ENCODE results near the gene DNASE2B.

DNA sequence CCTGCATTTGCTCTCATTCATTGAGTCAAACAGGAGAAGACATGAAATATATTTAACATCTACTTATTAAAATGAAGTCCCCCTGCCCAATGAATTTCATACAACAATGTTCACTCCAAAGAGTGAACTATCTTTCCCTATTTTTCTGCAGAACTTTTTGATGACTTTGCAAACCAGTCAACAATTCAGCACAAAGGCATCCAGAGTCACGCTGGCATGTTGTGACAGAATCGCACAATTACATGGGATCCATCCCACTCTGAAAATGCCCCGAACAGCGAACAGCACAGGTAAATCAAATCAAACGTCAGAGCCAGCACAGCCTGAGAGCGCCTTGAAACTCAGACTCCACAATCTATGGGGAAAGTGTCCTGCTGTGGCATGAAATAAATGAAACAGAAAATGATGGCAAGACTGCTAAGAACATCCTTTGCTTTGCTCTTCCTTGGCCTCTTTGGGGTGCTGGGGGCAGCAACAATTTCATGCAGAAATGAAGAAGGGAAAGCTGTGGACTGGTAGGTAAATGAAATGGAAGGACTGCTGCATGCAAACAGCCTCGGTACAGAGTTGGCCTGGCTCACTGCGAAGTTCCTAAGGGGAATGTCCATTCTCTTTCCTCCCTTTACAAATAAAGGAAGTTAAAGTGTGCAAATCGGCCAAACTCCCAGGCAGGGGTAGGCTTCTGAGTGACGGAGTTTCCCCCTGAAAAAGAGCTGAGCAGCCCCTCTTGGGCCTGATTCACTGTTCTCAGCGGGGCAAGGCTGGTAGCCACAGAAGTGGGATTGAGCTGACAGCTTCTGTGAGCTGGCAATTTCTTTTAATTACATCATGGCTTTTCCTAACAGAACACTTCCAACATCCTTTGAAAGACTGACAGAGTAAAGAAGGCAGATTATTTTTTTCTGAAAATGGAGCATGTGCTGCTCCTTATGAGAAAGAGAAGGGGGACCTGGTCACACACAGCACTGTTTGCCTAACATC, at the start of gene DNASE2B:
- TF ChIP-seq, protein P1, sequence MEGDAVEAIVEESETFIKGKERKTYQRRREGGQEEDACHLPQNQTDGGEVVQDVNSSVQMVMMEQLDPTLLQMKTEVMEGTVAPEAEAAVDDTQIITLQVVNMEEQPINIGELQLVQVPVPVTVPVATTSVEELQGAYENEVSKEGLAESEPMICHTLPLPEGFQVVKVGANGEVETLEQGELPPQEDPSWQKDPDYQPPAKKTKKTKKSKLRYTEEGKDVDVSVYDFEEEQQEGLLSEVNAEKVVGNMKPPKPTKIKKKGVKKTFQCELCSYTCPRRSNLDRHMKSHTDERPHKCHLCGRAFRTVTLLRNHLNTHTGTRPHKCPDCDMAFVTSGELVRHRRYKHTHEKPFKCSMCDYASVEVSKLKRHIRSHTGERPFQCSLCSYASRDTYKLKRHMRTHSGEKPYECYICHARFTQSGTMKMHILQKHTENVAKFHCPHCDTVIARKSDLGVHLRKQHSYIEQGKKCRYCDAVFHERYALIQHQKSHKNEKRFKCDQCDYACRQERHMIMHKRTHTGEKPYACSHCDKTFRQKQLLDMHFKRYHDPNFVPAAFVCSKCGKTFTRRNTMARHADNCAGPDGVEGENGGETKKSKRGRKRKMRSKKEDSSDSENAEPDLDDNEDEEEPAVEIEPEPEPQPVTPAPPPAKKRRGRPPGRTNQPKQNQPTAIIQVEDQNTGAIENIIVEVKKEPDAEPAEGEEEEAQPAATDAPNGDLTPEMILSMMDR (IDR thresholded peaks at IDR 0.05), result no peak
- no peak for TF ChIP-seq POLR2A (IDR thresholded peaks at IDR 0.05)
